GM21825 (cell line): ENCODE results near the gene UGT1A7.
"Not testable (repeated sequence)": the region's sequence is repeated elsewhere in the genome, so short reads cannot be mapped to it uniquely, and the experiment has no call there.

Source experiments
- ATAC-seq: cut with Tn5 transposase; IDR thresholded peaks from one replicate; pipeline ENCODE4 v1.9.1; 2021; ENCODE audit warnings: mild to moderate bottlenecking, moderate library complexity; ENCODE audit not compliant: unreplicated experiment

UGT1A7 gene

GRCh38 chr2:233681521-233682099 is at the start of gene UGT1A7:
UGT1A7 (plus strand) TSS chr2:233681901; CDS start chr2:233681938, 37 bp downstream.
- no peak for ATAC-seq

GRCh38 chr2:233636306-233636705 is 45.4 kb upstream of the UGT1A7 start, which contains the start of gene UGT1A10:
UGT1A10 (plus strand) TSS chr2:233636448; CDS start chr2:233636523, 75 bp downstream.
- not testable (repeated sequence) for ATAC-seq

GRCh38 chr2:233638836-233639235 is 42.9 kb upstream of the UGT1A7 start:
- no peak for ATAC-seq

- no peak for ATAC-seq
Observed at GRCh38 chr2:233639860-233640259, 41.8 kb upstream of the UGT1A7 start.

DNA sequence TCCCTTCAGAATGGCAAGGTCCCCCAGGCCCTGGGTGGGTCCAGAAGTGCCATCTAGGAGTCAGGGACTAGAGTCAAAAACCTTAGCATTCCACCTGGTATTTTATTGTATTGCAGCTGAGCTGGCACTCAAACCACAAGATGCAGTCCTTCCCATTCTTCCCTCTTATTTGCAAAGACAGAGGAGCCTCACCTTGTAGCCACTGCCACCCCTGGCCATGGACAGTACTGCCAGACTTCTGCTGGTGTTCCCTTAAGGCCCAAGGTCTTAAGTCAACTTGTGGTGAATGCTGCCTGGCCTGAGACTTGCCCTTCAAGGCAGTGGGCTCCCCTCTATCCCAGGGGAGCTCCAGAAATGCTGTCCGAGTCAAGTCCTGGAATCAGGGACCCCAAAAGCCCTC is 38.6 kb upstream of the UGT1A7 start:
- no peak for ATAC-seq

DNA sequence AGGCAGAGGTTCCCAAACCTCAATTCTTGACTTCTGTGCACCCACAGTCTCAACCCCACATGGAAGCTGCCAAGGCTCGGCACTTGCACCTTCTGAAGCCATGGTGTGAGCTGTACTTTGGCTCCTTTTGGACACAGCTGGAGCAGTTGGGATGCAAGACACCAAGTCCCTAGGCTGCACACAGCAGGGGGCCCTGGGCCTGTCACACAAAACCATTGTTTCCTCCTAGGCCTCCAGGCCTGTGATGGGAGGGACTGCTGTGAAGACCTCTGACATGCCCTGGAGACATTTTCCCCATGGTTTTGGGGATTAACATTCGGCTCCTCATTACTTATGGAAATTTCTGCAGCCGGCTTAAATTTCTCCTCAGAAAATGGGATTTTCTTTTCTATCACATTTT is 35.7 kb upstream of the UGT1A7 start:
- ATAC-seq = not testable (repeated sequence)

DNA sequence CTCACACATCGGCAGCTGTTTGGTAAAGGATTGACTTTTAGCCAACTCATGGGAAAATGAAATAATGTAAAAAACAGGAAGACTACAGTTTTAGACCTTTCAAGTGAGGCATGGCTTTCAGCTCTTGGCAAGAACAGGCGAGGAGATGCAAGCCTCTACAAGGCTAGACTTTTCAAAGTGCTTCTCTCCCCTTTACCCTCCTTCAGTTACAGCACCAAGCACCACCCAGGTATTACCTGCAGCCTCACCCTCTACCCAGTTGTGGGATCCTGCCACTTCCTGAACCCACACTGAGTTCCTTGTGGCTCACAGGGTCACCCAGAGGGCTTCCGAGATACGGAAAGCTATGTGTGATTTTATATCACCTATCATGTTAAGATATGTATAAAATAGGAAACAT is 30.7 kb upstream of the UGT1A7 start:
- no peak for ATAC-seq

DNA sequence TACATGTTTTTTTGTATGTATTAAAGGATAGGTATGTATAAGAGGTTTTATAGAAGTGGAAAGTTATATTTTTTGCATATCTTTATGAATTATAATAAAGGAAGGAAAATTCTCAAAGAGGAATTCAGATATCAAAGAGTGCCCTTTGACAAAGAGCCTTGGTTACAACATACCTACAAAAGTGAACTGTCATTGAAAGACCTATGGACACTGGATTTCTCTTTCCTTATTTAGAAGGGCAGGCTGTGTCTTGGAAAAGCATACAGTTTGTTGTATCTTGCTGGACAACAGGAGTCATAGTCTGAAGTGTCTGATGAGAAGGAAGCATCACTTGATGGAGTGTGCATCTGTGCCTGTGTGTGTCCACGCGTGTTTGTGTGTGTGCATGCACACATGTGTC is 30.3 kb upstream of the UGT1A7 start:
- no peak for ATAC-seq

DNA sequence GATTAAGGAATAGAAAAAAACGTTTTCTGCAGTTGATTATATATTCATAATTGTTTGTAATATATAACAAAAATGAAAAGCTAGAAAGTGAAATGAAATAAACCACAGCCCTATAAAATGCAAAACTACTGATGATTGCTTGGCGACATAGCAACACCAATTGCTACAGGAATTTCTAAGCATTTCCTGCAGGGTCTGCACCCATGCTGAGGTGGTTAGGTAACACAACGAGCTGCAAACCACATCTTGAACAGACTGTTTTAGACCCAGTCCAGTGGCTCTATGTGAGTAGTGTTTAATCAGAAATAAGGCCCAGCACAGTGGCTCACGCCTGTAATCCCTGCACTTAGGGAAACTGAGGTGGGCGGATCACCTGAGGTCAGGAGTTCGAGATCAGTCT is 27.2 kb upstream of the UGT1A7 start:
- ATAC-seq = no peak

GRCh38 chr2:233655043-233655442 is 26.7 kb upstream of the UGT1A7 start:
- no peak for ATAC-seq

DNA sequence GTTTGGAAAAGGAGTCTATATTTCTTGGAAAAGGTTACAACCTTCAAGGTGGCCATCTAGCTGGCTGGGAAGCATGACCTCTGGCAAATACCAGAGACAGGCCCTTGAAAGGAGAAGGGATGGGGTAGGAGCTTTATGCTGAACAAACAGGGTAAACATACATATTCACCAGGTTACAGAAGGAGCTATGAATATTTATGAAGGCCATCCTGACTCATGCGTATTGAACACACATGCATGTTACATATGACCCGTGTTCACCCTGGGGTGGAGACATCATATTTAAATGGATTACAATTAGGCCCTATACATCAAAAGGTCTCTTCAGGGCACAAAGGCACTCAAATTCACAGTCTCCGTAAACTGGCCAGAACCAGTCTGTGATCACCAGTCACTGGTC is 25.8 kb upstream of the UGT1A7 start:
- not testable (repeated sequence) for ATAC-seq

DNA sequence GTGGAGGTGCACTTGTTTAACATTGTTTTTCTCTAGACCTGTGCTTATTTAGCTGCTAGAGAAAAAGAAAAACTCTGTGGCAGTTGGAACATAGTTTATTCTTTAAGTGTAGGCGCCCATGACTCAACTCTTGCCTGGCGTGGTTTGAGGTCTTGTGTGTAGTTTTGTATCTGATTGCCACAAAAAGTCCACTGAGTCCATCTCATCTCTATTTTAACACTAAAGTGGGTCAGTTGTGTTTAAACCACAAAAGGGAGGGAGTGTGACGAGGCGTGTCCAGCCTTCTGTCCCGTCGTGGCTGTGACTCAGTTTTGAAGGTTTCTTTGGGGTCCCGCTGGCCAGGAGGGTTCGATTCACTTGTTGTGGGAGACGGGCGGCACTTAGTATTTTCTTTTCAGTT is 25.3 kb upstream of the UGT1A7 start:
- no peak for ATAC-seq

- no peak for ATAC-seq
Observed at GRCh38 chr2:233658610-233659009, 23.1 kb upstream of the UGT1A7 start.

- ATAC-seq = no peak
Observed at GRCh38 chr2:233663911-233664310, 17.8 kb upstream of the UGT1A7 start.

- ATAC-seq = no peak
Observed at GRCh38 chr2:233668605-233669260, 13.0 kb upstream of the UGT1A7 start.

- no peak for ATAC-seq
Observed at GRCh38 chr2:233671290-233672161, 10.2 kb upstream of the UGT1A7 start, which contains the start of gene UGT1A9. UGT1A9 (plus strand) TSS chr2:233671898; CDS start chr2:233671935, 37 bp downstream.

DNA sequence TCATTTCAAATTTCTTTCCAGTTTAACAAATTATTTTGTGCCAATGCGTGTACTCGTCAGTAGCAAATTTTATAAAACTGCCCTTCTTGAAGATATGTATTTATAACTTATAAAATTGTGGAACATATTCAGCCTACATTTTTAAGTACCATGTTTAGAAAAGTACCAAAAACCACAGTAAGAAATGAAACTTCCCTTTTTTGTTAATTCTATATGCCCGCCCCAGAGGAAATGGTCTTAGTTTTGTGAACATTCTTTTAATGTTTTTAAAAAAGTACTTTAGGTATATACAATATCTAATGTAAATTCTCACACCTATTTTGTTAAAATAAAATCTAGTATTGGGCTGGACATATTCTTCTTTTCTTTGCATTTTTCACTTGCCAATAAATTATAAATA is 8.8 kb upstream of the UGT1A7 start:
- ATAC-seq = no peak

- no peak for ATAC-seq
Observed at GRCh38 chr2:233673896-233674295, 7.8 kb upstream of the UGT1A7 start.

- ATAC-seq = no peak
Observed at GRCh38 chr2:233674314-233674713, 7.4 kb upstream of the UGT1A7 start.

- ATAC-seq = no peak
Observed at GRCh38 chr2:233674995-233675394, 6.7 kb upstream of the UGT1A7 start.

DNA sequence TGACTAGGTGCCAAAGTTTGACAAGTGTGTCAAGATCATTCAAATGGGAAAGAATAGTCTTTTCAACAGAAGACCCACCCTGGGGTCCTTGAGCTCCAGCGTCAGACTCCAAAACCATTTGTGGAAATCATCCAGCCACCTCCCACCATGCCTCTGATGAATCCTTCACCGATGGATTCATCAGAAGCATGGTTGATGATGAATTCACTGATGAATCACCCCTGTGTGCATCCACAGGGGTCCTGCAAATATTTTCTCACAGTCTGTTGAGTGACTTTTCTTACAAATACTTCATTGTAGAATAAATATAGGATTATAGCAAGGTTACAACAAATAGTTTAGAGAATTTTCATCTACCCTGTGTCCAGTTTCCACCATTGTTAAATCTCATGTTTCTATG is 5.7 kb upstream of the UGT1A7 start:
- no peak for ATAC-seq

DNA sequence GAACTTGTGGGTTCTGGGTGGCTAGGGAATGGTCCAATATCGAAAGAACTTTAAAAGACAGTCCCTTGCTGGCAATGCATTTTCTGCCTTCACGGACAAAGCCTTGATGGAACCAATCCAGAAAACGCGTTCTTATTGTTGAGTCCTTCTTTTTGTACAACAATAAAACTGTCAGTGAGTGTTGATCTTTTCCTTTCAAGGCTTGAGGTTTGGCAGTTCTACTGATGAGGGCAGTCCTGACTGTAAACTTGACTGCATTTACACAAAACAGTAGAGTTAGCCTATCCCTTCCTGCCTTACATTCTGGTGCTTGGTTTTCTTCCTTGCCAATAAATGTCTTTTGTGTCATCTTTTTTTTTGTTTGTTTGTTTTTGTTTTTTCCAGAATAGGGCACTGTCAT is 2.5 kb upstream of the UGT1A7 start:
- ATAC-seq = no peak
